Measurements from ENCODE around the gene LAMA3. TPM values are rescaled to one million over a fixed set of nuclear protein-coding genes. Genes with fewer than 3 reads are reported as not detected.

LAMA3 gene
- total RNA-seq, 1 experiment from 2014 or later, result 8.1 TPM

DNA sequence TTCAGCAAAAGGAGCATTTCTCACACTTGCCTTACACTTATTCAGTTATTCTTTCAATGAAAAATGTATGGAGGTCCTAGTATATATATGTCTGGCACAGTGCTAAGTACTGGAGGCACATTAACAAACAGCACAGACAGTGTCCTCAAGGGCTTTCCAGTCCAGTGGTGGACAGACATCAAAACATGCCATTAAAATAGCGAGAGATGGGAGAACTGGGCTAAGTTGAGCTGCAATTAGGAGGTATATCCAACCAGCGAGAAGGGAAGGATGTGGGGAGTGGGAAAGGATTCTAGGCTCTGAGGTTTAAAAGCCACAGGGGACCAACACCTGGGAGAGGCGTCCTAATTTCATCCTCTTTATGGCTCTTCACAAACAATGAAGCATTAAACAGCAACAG lies 197.8 kb downstream of the LAMA3 start:
- H3K27ac ChIP-seq (ENCODE audit: low read length), result no peak overlapping the region
- DNase-seq (ENCODE audit: low read depth, low spot score) (no peak), ATAC-seq (no peak)
- in situ Hi-C loops (cut with HindIII; ENCODE audit: low pct_unique_long_range_greater_than_20kb, low sequenced_read_pairs), result no loop called here
- no peaks in the 10 kb centered on the region for H3K36me3 ChIP-seq (ENCODE audit: control insufficient read depth, insufficient read depth, low read length)
- no TSS peak for BruUV-seq (replicated peaks)
- H3K4me1 ChIP-seq (ENCODE audit: control insufficient read depth, insufficient read depth, low read length), result no peaks in the 10 kb centered on the region
- no peaks in the 10 kb centered on the region; the same call in 1 of the 2 replicates for H3K27me3 ChIP-seq (ENCODE audit: control insufficient read depth, insufficient read depth, low read length)
- CTCF ChIA-PET, result no interaction called here
- TF ChIP-seq POLR2AphosphoS5 (IDR thresholded peaks at IDR 0.05; ENCODE audit: low read depth, low read length) (no peak), CTCF (IDR thresholded peaks at IDR 0.05) (no peak), REST (IDR thresholded peaks at IDR 0.05; ENCODE audit: insufficient read depth in 1 of 2, low read depth in 2 of 2, low read length in 1 of 2) (no peak), TCF7L2 (IDR thresholded peaks at IDR 0.05; ENCODE audit: low read depth, low read length) (no peak), SIN3A (IDR thresholded peaks at IDR 0.05; ENCODE audit: borderline replicate concordance, insufficient read depth, low read depth, low read length) (no peak)
- H3K4me3 ChIP-seq (ENCODE audit: low read depth in 2 of 2, low read length in 2 of 2), result no peak overlapping the region
- no peaks in the 10 kb centered on the region for H3K9me3 ChIP-seq (ENCODE audit: control insufficient read depth, insufficient read depth, low read depth, low read length)
- intact Hi-C loops (cut with micrococcal nuclease; ENCODE audit: unreplicated experiment), result no loop called here
- POLR2A ChIA-PET, result no interaction called here

GRCh38 chr18:23887493-23887892 lies 198.2 kb downstream of the LAMA3 start:
- ChIA-PET POLR2A (no interaction called here), CTCF (no interaction called here)
- no peak for DNase-seq (ENCODE audit: low read depth, low spot score)
- Histone ChIP-seq H3K4me1 (ENCODE audit: control insufficient read depth, insufficient read depth, low read length) (no peaks in the 10 kb centered on the region), H3K27ac (ENCODE audit: low read length) (no peak overlapping the region), H3K4me3 (ENCODE audit: low read depth in 2 of 2, low read length in 2 of 2) (no peak overlapping the region), H3K36me3 (ENCODE audit: control insufficient read depth, insufficient read depth, low read length) (no peaks in the 10 kb centered on the region), H3K9me3 (ENCODE audit: control insufficient read depth, insufficient read depth, low read depth, low read length) (no peaks in the 10 kb centered on the region), H3K27me3 (ENCODE audit: control insufficient read depth, insufficient read depth, low read length) (no peaks in the 10 kb centered on the region; the same call in 1 of the 2 replicates)
- intact Hi-C loops (cut with micrococcal nuclease; ENCODE audit: unreplicated experiment) (no loop called here), in situ Hi-C loops (cut with HindIII; ENCODE audit: low pct_unique_long_range_greater_than_20kb, low sequenced_read_pairs) (no loop called here)
- no peak for ATAC-seq
- BruUV-seq (replicated peaks), result no TSS peak
- no peak for TF ChIP-seq SIN3A (IDR thresholded peaks at IDR 0.05; ENCODE audit: borderline replicate concordance, insufficient read depth, low read depth, low read length)
- TF ChIP-seq TCF7L2 (IDR thresholded peaks at IDR 0.05; ENCODE audit: low read depth, low read length), result no peak
- no peak for TF ChIP-seq REST (IDR thresholded peaks at IDR 0.05; ENCODE audit: insufficient read depth in 1 of 2, low read depth in 2 of 2, low read length in 1 of 2)
- no peak for TF ChIP-seq POLR2AphosphoS5 (IDR thresholded peaks at IDR 0.05; ENCODE audit: low read depth, low read length)
- no peak for TF ChIP-seq CTCF (IDR thresholded peaks at IDR 0.05)

All from Panc1 (cell line).